Mucosa of rectum (tissue), 2 donors: ENCODE data around the gene SLC28A3.

Source experiments
- H3K27ac ChIP-seq, 2 donors: one replicate each; pipeline ENCODE4 v1.7.0; 2013; ENCODE audit warnings: inconsistent platforms in 2 of 2, low read depth in 2 of 2, low read length in 2 of 2
- H3K27me3 ChIP-seq, 2 donors: one replicate each; pipeline ENCODE4 v1.7.0; 2013; ENCODE audit warnings: low read length in 2 of 2; ENCODE audit not compliant: control insufficient read depth in 2 of 2, insufficient read depth in 2 of 2
- H3K36me3 ChIP-seq, 2 donors: one replicate each; pipeline ENCODE4 v1.7.0; 2013; ENCODE audit warnings: low read length in 2 of 2; ENCODE audit not compliant: control insufficient read depth in 2 of 2, insufficient read depth in 2 of 2
- H3K4me1 ChIP-seq, 2 donors: one replicate each; pipeline ENCODE4 v1.7.0; 2013; ENCODE audit warnings: low read length in 2 of 2, mild to moderate bottlenecking in 1 of 2; ENCODE audit not compliant: control insufficient read depth in 2 of 2, insufficient read depth in 2 of 2
- H3K4me3 ChIP-seq, 2 donors: one replicate each; pipeline ENCODE4 v1.7.0; 2013; ENCODE audit warnings: low read length in 2 of 2
- H3K9ac ChIP-seq, 2 donors: one replicate each; pipeline ENCODE4 v1.7.0; 2013; ENCODE audit warnings: low read length in 2 of 2, low read depth in 1 of 2, mild to moderate bottlenecking in 1 of 2
- H3K9me3 ChIP-seq, 2 donors: one replicate each; pipeline ENCODE4 v1.7.0; 2013; ENCODE audit warnings: low read length in 2 of 2; ENCODE audit not compliant: control insufficient read depth in 2 of 2
- donor health status: healthy.
- donor health status: Normal muscosa, but diverticular disease.

Gene SLC28A3

DNA sequence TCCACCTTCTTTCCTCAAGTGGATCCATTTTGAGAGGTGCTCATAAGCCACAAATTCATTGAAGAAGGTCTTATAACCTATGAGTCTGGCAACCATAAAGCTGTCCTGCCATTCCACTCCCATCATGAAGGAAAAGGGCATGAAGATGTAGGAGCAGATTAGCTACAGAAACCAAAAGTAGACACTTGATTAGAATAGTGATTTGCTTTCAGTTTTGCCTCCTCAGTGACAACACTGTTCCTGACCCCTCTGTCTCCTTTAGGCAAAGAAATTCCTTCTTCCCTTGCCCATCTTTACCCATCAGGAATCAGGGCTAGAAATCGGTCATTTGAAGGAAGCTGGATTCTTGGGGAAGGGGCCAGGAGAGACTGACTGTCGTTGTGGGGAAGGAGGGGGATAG is 55.2 kb downstream of the SLC28A3 start:
- no peaks in the 10 kb centered on the region for H3K4me1 ChIP-seq
- no peaks in the 10 kb centered on the region for H3K9me3 ChIP-seq
- no peak overlapping the region for H3K9ac ChIP-seq
- H3K27ac ChIP-seq, result no peak overlapping the region
- no peaks in the 10 kb centered on the region for H3K27me3 ChIP-seq
- no peak overlapping the region for H3K4me3 ChIP-seq
- H3K36me3 ChIP-seq, result no peaks in the 10 kb centered on the region

DNA sequence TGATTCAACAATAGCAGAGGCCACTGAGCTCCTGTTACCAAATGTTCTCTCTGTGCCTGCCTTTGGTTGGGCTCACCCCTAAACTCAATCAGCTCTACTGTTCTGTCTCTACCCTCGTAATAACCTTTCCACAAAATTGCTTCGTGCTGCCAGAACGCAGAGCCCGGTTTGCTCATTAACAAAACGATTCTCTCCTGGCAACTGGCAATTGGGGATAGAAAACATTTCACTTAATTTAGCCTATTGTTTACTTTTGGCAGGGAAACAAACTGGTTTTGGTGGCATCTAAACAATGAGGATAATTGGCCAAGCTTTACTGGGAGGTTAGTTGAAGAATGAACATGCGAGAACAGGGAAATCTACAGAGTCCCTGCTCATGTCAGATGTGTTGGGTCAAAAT is 56.6 kb downstream of the SLC28A3 start:
- Histone ChIP-seq H3K9me3 (no peaks in the 10 kb centered on the region), H3K4me1 (no peaks in the 10 kb centered on the region), H3K36me3 (no peaks in the 10 kb centered on the region), H3K9ac (no peak overlapping the region), H3K27me3 (no peaks in the 10 kb centered on the region), H3K4me3 (no peak overlapping the region), H3K27ac (no peak overlapping the region)

DNA sequence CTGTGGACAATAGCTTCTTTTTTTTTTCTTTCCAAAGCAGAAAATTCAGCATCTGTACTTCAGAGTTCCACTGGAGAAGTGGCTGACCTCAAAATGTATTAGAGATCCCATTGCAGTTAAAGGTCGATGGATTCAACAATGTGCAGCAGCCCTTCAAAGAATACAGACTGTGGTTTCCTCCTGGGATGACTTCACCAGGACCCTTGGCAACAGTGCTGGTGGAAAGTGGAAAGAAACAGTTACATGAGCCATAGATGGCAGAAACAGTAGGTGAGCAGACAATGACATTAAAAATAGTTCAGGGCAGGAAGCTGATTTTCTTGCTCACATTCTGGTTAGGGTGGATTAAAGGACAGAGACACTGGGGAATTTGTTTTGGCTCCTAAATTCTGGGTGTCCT is 62.4 kb downstream of the SLC28A3 start:
- no peaks in the 10 kb centered on the region for H3K9me3 ChIP-seq
- no peaks in the 10 kb centered on the region for H3K27me3 ChIP-seq
- no peaks in the 10 kb centered on the region for H3K4me1 ChIP-seq
- no peak overlapping the region for H3K9ac ChIP-seq
- H3K36me3 ChIP-seq, result no peaks in the 10 kb centered on the region
- no peak overlapping the region for H3K27ac ChIP-seq
- H3K4me3 ChIP-seq, result no peak overlapping the region

DNA sequence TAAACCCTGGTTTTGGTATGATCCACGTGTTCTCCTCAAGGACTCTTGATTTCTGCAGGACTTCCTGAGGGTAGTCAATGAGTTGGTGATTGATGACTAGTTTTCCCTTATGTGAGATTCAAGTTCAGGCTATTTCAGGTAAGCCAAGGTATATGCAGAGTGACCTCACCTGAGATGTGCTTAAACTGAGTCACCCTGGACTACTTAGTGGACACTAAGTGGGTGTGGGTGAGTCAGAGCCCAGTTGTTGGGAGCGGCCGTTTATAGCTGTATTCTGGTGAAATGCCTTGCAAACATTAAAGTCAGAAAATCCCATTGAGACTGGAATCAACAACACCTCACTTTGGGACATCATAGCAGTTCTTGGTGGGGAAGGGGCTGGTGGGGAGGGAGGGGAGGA is 62.9 kb downstream of the SLC28A3 start:
- Histone ChIP-seq H3K4me3 (no peak overlapping the region), H3K27ac (no peak overlapping the region), H3K27me3 (no peaks in the 10 kb centered on the region), H3K9me3 (no peaks in the 10 kb centered on the region), H3K36me3 (no peaks in the 10 kb centered on the region), H3K4me1 (no peaks in the 10 kb centered on the region), H3K9ac (no peak overlapping the region)

DNA sequence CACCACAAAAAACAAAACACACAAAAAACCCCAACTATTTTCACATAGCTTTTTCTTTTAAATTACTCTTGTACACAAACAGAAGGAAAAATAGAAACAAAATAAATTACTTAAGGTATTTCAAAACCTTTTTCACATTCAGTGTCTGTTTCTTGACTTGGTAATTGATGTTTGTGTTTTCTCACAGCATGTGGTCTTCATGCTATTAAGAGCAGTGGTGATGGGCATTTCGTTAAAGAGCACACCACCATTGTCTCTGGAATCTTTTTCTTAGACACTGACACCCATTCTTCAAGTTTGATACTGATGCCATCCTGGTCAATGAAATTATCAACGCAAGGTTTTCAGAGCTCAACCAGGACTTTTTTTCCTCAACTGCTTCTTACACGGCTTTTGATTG is 63.8 kb downstream of the SLC28A3 start:
- Histone ChIP-seq H3K4me1 (no peaks in the 10 kb centered on the region), H3K9ac (no peak overlapping the region), H3K27ac (no peak overlapping the region), H3K4me3 (no peak overlapping the region), H3K27me3 (no peaks in the 10 kb centered on the region), H3K9me3 (no peaks in the 10 kb centered on the region), H3K36me3 (no peaks in the 10 kb centered on the region)

DNA sequence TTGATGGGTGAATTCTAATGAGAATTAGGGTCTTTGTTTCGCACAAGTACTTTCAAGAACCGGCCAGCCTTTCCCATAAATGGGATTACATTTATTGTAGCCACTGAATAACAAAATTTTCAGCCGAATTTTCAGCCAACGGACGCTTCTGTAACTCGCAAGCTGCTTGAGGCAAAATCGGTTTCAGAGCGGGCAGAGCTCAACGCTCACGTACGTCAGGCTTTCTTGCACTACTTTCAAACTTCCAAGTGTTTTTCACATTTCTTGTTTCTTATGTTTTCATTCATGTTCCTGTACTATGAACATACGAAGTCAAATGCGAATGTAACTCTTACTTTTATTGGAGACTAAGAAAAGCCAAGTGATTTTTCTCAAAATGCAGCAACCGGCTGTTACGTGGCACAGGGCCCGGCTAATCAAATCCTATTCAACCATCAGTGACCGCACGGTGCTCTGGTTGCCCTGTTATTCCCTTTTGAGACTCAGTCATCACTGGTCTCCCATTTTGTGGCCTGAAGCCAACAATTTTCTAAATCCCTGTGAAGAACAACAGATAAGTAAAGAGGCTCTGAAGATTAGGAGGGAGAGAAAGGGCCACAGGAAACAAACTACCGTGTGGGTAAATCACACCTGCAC is 68.5 kb downstream of the SLC28A3 start:
- H3K4me1 ChIP-seq, result no peaks in the 10 kb centered on the region
- H3K4me3 ChIP-seq, result peak overlapping the region in 1 of 2 donors; percentile 21
- H3K9me3 ChIP-seq, result no peaks in the 10 kb centered on the region
- no peaks in the 10 kb centered on the region for H3K36me3 ChIP-seq
- no peak overlapping the region for H3K27ac ChIP-seq
- no peaks in the 10 kb centered on the region for H3K27me3 ChIP-seq
- no peak overlapping the region for H3K9ac ChIP-seq

- Histone ChIP-seq H3K27ac (no peak overlapping the region), H3K9ac (no peak overlapping the region), H3K4me3 (peak overlapping the region in 1 of 2 donors; percentile 21)
These were observed 69.0 kb downstream of the SLC28A3 start for GRCh38 chr9:84271531-84271900.

GRCh38 chr9:84270847-84271530 is 69.6 kb downstream of the SLC28A3 start:
- Histone ChIP-seq H3K9me3 (no peaks in the 10 kb centered on the region), H3K4me1 (no peaks in the 10 kb centered on the region), H3K4me3 (no peak overlapping the region), H3K27ac (no peak overlapping the region), H3K9ac (no peak overlapping the region), H3K36me3 (no peaks in the 10 kb centered on the region), H3K27me3 (no peaks in the 10 kb centered on the region)

More at GRCh38 chr9:84271531-84271900, 69.0 kb downstream of the SLC28A3 start:
- H3K36me3 ChIP-seq, result no peaks in the 10 kb centered on the region
- H3K4me1 ChIP-seq, result no peaks in the 10 kb centered on the region
- H3K27me3 ChIP-seq, result no peaks in the 10 kb centered on the region
- H3K9me3 ChIP-seq, result no peaks in the 10 kb centered on the region

DNA sequence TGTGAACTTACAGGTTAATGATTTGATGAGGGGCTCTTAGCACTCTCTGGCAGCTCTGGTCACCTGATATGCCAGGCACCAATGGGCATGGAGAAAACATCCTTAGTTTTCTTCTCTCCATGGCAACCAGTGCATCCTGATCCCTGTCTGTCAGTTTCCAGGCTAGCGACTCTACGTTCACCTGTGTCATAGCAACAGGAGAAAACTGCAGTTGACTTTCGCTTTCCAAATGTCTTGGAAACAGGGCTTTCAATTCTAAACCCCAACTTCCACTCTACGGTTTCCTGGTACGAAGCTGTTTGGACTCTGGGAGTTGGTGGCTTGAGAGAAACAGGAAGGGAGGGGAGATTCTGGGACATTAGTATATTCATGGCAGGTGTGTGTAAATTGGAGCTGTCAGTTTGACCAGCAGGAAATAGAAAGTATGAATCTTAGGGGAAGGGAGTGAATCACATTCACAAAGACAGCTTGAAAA is 74.4 kb downstream of the SLC28A3 start:
- no peaks in the 10 kb centered on the region for H3K9me3 ChIP-seq
- H3K9ac ChIP-seq, result no peak overlapping the region
- H3K4me1 ChIP-seq, result no peaks in the 10 kb centered on the region
- H3K27ac ChIP-seq, result no peak overlapping the region
- no peaks in the 10 kb centered on the region for H3K27me3 ChIP-seq
- no peaks in the 10 kb centered on the region for H3K36me3 ChIP-seq
- peak overlapping the region in 1 of 2 donors; percentile 29 for H3K4me3 ChIP-seq

GRCh38 chr9:84264307-84265029 is 76.1 kb downstream of the SLC28A3 start:
- H3K9ac ChIP-seq, result no peak overlapping the region
- no peaks in the 10 kb centered on the region for H3K36me3 ChIP-seq
- H3K4me1 ChIP-seq, result no peaks in the 10 kb centered on the region
- no peaks in the 10 kb centered on the region for H3K27me3 ChIP-seq
- no peak overlapping the region for H3K27ac ChIP-seq
- H3K9me3 ChIP-seq, result no peaks in the 10 kb centered on the region
- no peak overlapping the region for H3K4me3 ChIP-seq
